GM19023 (cell line): ENCODE data around the gene MRPL14.

Experiments
- ATAC-seq: cut with Tn5 transposase; IDR thresholded peaks from one replicate; pipeline ENCODE4 v1.9.1; 2021; ENCODE audit warnings: mild to moderate bottlenecking, moderate library complexity; ENCODE audit not compliant: unreplicated experiment

The MRPL14 gene

GRCh38 chr6:44126320-44127149 lies 717 bp downstream of the MRPL14 start:
- peak; percentile 37 for ATAC-seq

- ATAC-seq: no peak
Measured at GRCh38 chr6:44123544-44123943, 3.7 kb downstream of the MRPL14 start.

- no peak for ATAC-seq
Measured at GRCh38 chr6:44122801-44123200, 4.5 kb downstream of the MRPL14 start.

GRCh38 chr6:44120692-44121443 lies 6.4 kb downstream of the MRPL14 start:
- no peak for ATAC-seq

GRCh38 chr6:44119704-44120262 lies 7.5 kb downstream of the MRPL14 start:
- no peak for ATAC-seq

GRCh38 chr6:44117397-44118128 lies 9.7 kb downstream of the MRPL14 start:
- ATAC-seq: no peak

- ATAC-seq: no peak
Measured at GRCh38 chr6:44116641-44117382, 10.4 kb downstream of the MRPL14 start.

GRCh38 chr6:44115866-44116265 lies 11.4 kb downstream of the MRPL14 start:
- ATAC-seq: no peak

- ATAC-seq: no peak
Measured at GRCh38 chr6:44113414-44113813, 13.8 kb downstream of the MRPL14 start.

GRCh38 chr6:44111434-44112417 lies 15.5 kb downstream of the MRPL14 start:
- ATAC-seq: no peak

GRCh38 chr6:44110966-44111365 lies 16.3 kb downstream of the MRPL14 start:
- ATAC-seq: no peak

GRCh38 chr6:44110005-44110676 lies 17.1 kb downstream of the MRPL14 start:
- ATAC-seq: no peak

- no peak for ATAC-seq
Measured at GRCh38 chr6:44109212-44109611, 18.0 kb downstream of the MRPL14 start.

GRCh38 chr6:44108471-44108870 lies 18.8 kb downstream of the MRPL14 start:
- ATAC-seq: no peak

GRCh38 chr6:44107017-44107416 lies 20.2 kb downstream of the MRPL14 start:
- ATAC-seq: no peak

- ATAC-seq: no peak
Measured at GRCh38 chr6:44105993-44106740, 21.1 kb downstream of the MRPL14 start.

- ATAC-seq: no peak
Measured at GRCh38 chr6:44105146-44105545, 22.1 kb downstream of the MRPL14 start.

- ATAC-seq: no peak
Measured at GRCh38 chr6:44104481-44105021, 22.7 kb downstream of the MRPL14 start.
